ENCODE measurements around the gene GCLM.

GCLM gene

DNA sequence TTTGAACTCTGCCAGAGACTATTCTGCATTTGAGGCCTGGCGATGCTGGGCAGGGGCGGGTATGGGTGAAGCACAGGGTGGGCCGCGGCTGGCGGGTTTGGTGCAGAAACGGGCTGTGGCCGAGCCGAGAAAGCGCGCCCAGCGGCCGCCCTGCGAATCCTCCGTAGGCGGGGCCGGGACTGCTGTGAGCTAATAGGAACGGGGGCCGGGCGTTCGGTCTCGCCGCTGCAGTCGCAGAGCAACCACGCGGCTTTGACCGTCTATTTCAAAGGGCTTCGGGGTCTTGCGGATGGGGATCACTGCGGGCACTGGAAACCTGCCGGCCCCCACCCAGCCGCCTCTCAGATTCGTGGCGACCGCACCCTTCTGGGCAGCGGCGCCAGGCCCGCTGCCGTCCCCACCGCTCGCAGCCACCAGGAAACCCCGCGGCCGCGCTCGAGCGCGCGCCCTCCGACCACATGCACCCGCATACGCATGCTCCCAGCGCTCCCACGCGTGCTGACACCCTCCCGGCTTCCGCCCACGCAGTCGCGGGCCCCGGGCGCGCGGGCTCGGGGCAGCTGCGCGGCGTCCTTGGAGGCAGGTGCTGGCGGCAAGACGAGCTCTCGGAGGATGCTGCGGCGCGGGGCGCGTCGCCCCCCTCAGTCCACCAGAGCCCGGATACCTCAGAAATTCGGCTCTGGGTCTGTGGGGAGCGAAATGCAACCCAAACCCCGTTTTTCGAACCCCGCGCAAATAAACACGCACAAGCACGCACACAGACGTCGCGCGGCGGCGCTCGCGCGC lies 62.8 kb downstream of the GCLM start:
- DNase-seq (ENCODE audit: low read depth in 2 of 2) = peak; percentile 66 to 73

DNA sequence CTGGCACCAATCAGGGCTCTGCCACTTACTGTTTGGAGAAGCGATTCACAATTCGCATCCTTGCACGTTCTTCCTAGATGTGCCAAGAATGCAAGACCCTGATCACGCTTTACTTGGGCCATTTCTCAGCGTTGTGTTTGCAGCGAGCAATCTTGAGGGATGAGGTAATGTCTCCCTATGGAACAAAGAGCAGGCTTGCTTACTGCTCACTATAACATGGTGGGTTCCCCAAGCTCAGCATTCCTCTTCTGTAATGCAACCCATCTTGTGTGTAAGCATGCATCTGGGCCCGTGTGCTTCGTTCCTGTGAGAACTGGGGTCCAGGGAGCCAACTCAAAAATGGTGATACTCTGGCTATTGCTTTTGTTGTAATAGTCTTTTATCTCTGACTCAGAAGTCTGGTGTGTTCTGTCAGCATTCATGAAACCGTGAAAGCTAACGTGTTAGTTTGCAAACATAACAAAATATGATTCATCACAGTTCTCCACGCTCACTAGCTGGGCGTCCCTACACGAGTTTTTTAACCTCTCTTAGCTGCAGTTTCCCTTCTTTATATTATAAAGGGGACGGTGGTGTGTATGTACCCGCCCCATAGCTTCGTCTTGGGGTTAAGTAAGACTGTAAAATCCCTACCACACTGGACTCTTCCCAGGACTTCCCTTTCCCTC lies 63.6 kb downstream of the GCLM start:
- no peak for DNase-seq (ENCODE audit: low read depth in 2 of 2)

- no peak for DNase-seq (ENCODE audit: low read depth in 2 of 2)
Measured at GRCh38 chr1:93844262-93845045, 64.8 kb downstream of the GCLM start.

- DNase-seq (ENCODE audit: low read depth in 2 of 2) = no peak
Measured at GRCh38 chr1:93842750-93843500, 66.3 kb downstream of the GCLM start.

DNA sequence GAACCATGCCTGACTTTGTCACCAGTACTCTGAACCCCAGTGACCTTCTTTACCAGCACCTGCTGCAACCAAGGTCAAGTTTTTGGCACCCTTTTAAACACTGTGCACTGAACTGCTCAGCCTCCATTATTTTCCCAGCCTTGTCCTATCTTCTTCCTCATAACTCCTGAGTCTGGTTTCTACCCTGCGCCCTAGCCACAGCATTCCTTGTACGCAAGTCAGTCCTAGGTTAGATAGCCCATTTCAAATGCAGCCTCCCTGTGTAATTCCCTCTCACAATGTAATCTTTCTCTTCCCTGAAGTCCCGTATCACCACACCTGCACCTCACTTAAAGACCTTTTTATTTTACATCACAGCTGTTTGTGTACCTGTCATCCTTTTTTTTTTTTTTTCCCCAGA lies 67.5 kb downstream of the GCLM start:
- no peak for DNase-seq (ENCODE audit: low read depth in 2 of 2)

- DNase-seq (ENCODE audit: low read depth in 2 of 2) = no peak
Measured at GRCh38 chr1:93840956-93841482, 68.2 kb downstream of the GCLM start.

DNA sequence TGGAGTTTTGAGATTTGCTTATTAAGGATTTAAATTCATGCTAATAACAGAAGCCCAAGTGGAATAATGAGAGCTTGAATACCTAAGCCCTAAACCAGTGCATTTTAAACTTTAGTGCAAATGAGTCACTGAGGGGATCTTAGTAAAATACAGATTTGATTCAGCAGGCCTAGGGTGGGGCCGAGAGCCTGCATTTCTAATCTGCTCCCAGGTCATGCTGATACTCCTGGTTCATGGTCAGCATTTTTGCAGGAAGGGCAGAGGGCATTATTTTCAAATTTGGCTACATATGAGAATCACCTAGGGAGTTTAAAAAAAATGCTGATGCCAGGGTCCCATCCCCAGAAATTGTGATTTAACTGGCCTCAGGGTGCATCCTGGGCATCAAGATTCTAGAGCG lies 69.5 kb downstream of the GCLM start:
- no peak for DNase-seq (ENCODE audit: low read depth in 2 of 2)

DNA sequence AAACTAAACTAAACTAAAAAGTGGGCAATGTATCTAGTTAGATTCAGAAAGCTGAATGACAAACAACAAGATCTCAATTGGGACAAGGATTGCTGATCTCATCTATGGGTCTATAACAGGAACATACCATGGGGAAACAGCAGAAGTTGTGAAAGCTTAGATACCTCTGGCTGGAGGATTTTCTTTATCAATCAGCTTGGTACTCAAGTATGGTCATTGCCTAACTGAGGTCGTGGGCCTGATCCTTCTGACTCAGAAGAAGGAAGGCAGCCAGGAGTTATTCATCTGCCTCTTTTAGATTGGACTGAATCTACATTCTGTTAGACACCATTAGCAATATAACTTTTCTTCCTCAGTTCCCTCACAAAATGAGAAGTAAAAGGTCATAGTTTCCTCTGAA lies 69.9 kb downstream of the GCLM start:
- no peak for DNase-seq (ENCODE audit: low read depth in 2 of 2)

GRCh38 chr1:93837961-93838360 lies 71.3 kb downstream of the GCLM start:
- no peak for DNase-seq (ENCODE audit: low read depth in 2 of 2)

Measured in stimulated activated CD8-positive, alpha-beta memory T cell treated with anti-CD3 and anti-CD28 coated beads, Interleukin-2, amount 100 ng/mL, for 1 hour (primary cell).